GM18907 (cell line): ENCODE data around the gene HEMK1.
A peak's percentile ranks its signal among the peaks of the same experiment; 100 is the strongest.

Experiments
- ATAC-seq: cut with Tn5 transposase; IDR thresholded peaks from one replicate; pipeline ENCODE4 v1.9.1; 2021; ENCODE audit warnings: mild to moderate bottlenecking, moderate library complexity; ENCODE audit not compliant: unreplicated experiment

Gene HEMK1

GRCh38 chr3:50612234-50612882, 43.0 kb downstream of the HEMK1 start:
- no peak for ATAC-seq

GRCh38 chr3:50612970-50613846, 43.9 kb downstream of the HEMK1 start:
- ATAC-seq: no peak

GRCh38 chr3:50615190-50615589, 45.9 kb downstream of the HEMK1 start:
- no peak for ATAC-seq

GRCh38 chr3:50616003-50616769, 46.9 kb downstream of the HEMK1 start:
- ATAC-seq: peak; percentile 36

- peak; percentile 73 for ATAC-seq
Observed at GRCh38 chr3:50616770-50617095, 47.4 kb downstream of the HEMK1 start.

- ATAC-seq: peak; percentile 17
Observed at GRCh38 chr3:50617096-50617791, 47.9 kb downstream of the HEMK1 start, which contains the start of gene MAPKAPK3. Gene MAPKAPK3, plus strand, starts transcription at chr3:50617151. Its CDS starts 415 bp downstream, at chr3:50617566.

- no peak for ATAC-seq
Observed at GRCh38 chr3:50617911-50618481, 48.7 kb downstream of the HEMK1 start.

GRCh38 chr3:50620420-50620819, 51.1 kb downstream of the HEMK1 start:
- no peak for ATAC-seq

- no peak for ATAC-seq
Observed at GRCh38 chr3:50620820-50621219, 51.5 kb downstream of the HEMK1 start.

- ATAC-seq: no peak
Observed at GRCh38 chr3:50622881-50623280, 53.6 kb downstream of the HEMK1 start.

- ATAC-seq: no peak
Observed at GRCh38 chr3:50623840-50624474, 54.6 kb downstream of the HEMK1 start.

GRCh38 chr3:50624634-50625033, 55.3 kb downstream of the HEMK1 start:
- no peak for ATAC-seq

- no peak for ATAC-seq
Observed at GRCh38 chr3:50625231-50626182, 56.2 kb downstream of the HEMK1 start.

GRCh38 chr3:50626401-50626800, 57.1 kb downstream of the HEMK1 start:
- no peak for ATAC-seq

- no peak for ATAC-seq
Observed at GRCh38 chr3:50627407-50628051, 58.2 kb downstream of the HEMK1 start.

GRCh38 chr3:50628601-50629000, 59.3 kb downstream of the HEMK1 start:
- ATAC-seq: no peak

GRCh38 chr3:50630394-50630793, 61.1 kb downstream of the HEMK1 start:
- no peak for ATAC-seq

- ATAC-seq: no peak
Observed at GRCh38 chr3:50630877-50631276, 61.6 kb downstream of the HEMK1 start.
